HepG2 (cell line): Measurements from ENCODE around the gene CDKN3. TPM values are rescaled to one million over a fixed set of nuclear protein-coding genes. Genes with fewer than 3 reads are reported as not detected.

ENCODE experiments used
- CREM ChIP-seq, 2 experiments: sonication (generic) in 1 of 2; formaldehyde crosslinking in 1 of 2; IDR thresholded peaks; 2 replicates each; pipeline versions ENCODE4 v1.4.0 to v1.6.1; 2016 to 2020; ENCODE audit warnings: antibody characterized with exemption in 1 of 2, mild to moderate bottlenecking in 1 of 2, missing genetic modification reagents in 1 of 2
- KDM3A ChIP-seq: IDR thresholded peaks from 2 replicates; pipeline ENCODE4 v1.6.1; 2018; ENCODE audit warnings: low read depth, missing compliant biosample characterization
- KDM4B ChIP-seq: sonication (generic); formaldehyde crosslinking; IDR thresholded peaks from 2 replicates; pipeline ENCODE4 v1.4.0; 2020; ENCODE audit warnings: missing genetic modification reagents
- RAD21 ChIP-seq: fragments of 450-650 bp; formaldehyde crosslinking; IDR thresholded peaks from 2 replicates; pipeline ENCODE4 v1.5.0; 2020; ENCODE audit warnings: mild to moderate bottlenecking
- RXRB ChIP-seq: IDR thresholded peaks from 2 replicates; pipeline ENCODE4 v1.6.1; 2016; ENCODE audit warnings: borderline replicate concordance, missing genetic modification reagents, missing compliant biosample characterization
- SALL1 ChIP-seq: sonication (generic); formaldehyde crosslinking; IDR thresholded peaks from 2 replicates; pipeline ENCODE4 v1.8.0; 2022; ENCODE audit warnings: mild to moderate bottlenecking, missing genetic modification reagents
- SAP130 ChIP-seq: IDR thresholded peaks from 2 replicates; pipeline ENCODE4 v1.6.1; 2016; ENCODE audit warnings: low read depth
- SOX13 ChIP-seq, 3 experiments: fragments of 450-650 bp in 1 of 3; sonication (generic) in 1 of 3; formaldehyde crosslinking in 1 of 3; IDR thresholded peaks in 2 of 3; conservative IDR thresholded peaks in 1 of 3; 2 replicates each; pipeline versions ENCODE4 v1.5.0 to v1.6.1; 2016 to 2020; ENCODE audit warnings: antibody characterized with exemption in 1 of 3, mild to moderate bottlenecking in 1 of 3, missing compliant biosample characterization in 1 of 3, missing genetic modification reagents in 1 of 3, moderate library complexity in 1 of 3
- TCF7 ChIP-seq: sonication (generic); IDR thresholded peaks from 2 replicates; pipeline ENCODE4 v1.6.1; 2016; ENCODE audit warnings: antibody characterized with exemption, low read depth
- ZBTB3 ChIP-seq: sonication (generic); formaldehyde crosslinking; IDR thresholded peaks from 2 replicates; pipeline ENCODE4 v1.4.0; 2020; ENCODE audit warnings: low read depth, mild to moderate bottlenecking, moderate library complexity, missing genetic modification reagents, borderline replicate concordance
- ZBTB7B ChIP-seq: sonication (generic); formaldehyde crosslinking; IDR thresholded peaks from 2 replicates; pipeline ENCODE4 v1.4.0; 2020; ENCODE audit warnings: missing genetic modification reagents
- ZNF772 ChIP-seq: sonication (generic); formaldehyde crosslinking; IDR thresholded peaks from 2 replicates; pipeline ENCODE4 v1.5.0; 2020; ENCODE audit warnings: mild to moderate bottlenecking, missing genetic modification reagents
- polyA plus RNA-seq, 8 experiments: library from polyadenylated mRNA; depleted of rRNA in 3 of 8; stranded (reverse) in 7 of 8; unstranded in 1 of 8; fragments of >200 nt; fragmentation: Illumina TruSeq in 4 of 8; extraction: Trizol in 4 of 8; gene quantifications; 2 replicates each; pipeline versions ENCODE4 v1.2.1 to v1.2.3, GENCODE V29; 2011 to 2016; ENCODE audit warnings: low read depth in 4 of 8, missing spikeins in 1 of 8, mixed read lengths in 1 of 8; ENCODE audit not compliant: insufficient read depth in 1 of 8
- total RNA-seq, 5 experiments: library from RNA; depleted of rRNA; stranded (reverse); fragments of >200 nt; fragmentation: Illumina TruSeq; extraction: Trizol; gene quantifications; 2 replicates each; pipeline ENCODE4 v1.2.3, GENCODE V29; 2016; ENCODE audit warnings: low read depth in 1 of 5
- TF ChIP-seq, protein P1 (sequence below): sonication (generic); formaldehyde crosslinking; IDR thresholded peaks from 2 replicates; pipeline ENCODE4 v1.9.0; 2021; ENCODE audit warnings: mild to moderate bottlenecking, missing genetic modification reagents
- TF ChIP-seq, protein P2 (sequence below): sonication (generic); formaldehyde crosslinking; IDR thresholded peaks from 2 replicates; pipeline ENCODE4 v1.5.0; 2020; ENCODE audit warnings: mild to moderate bottlenecking, missing genetic modification reagents, moderate library complexity
- TF ChIP-seq, protein P3 (sequence below): IDR thresholded peaks from 2 replicates; pipeline ENCODE4 v1.6.1; 2016; ENCODE audit warnings: missing genetic modification reagents, missing compliant biosample characterization

Gene CDKN3
- total and polyA plus RNA-seq, 2 of the 13 experiments (the other 11 are each of a cell fraction or from before 2014, with no cell fraction given) = 63.0 to 88.9 TPM

DNA sequence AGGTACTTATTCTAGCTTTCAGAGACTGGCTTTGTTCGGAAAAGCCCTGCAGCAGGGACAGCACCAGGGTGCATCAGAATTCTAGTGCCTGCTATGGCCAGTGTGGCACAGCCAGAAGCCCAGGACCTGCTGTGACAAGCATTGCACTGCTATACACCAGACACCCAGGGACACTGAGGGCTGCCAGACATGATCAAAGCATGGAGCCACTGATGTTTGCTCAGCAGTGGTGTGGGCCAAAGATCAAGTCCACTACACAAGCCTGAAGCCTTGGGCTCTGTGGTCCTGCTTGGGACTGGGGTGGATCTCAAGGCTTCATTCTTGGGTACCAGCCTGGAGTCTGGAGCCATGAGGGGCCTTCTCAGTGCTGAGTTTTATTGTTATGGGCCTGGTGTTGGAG is 36.1 kb upstream of the CDKN3 start (continued):
- TF ChIP-seq, protein P1, sequence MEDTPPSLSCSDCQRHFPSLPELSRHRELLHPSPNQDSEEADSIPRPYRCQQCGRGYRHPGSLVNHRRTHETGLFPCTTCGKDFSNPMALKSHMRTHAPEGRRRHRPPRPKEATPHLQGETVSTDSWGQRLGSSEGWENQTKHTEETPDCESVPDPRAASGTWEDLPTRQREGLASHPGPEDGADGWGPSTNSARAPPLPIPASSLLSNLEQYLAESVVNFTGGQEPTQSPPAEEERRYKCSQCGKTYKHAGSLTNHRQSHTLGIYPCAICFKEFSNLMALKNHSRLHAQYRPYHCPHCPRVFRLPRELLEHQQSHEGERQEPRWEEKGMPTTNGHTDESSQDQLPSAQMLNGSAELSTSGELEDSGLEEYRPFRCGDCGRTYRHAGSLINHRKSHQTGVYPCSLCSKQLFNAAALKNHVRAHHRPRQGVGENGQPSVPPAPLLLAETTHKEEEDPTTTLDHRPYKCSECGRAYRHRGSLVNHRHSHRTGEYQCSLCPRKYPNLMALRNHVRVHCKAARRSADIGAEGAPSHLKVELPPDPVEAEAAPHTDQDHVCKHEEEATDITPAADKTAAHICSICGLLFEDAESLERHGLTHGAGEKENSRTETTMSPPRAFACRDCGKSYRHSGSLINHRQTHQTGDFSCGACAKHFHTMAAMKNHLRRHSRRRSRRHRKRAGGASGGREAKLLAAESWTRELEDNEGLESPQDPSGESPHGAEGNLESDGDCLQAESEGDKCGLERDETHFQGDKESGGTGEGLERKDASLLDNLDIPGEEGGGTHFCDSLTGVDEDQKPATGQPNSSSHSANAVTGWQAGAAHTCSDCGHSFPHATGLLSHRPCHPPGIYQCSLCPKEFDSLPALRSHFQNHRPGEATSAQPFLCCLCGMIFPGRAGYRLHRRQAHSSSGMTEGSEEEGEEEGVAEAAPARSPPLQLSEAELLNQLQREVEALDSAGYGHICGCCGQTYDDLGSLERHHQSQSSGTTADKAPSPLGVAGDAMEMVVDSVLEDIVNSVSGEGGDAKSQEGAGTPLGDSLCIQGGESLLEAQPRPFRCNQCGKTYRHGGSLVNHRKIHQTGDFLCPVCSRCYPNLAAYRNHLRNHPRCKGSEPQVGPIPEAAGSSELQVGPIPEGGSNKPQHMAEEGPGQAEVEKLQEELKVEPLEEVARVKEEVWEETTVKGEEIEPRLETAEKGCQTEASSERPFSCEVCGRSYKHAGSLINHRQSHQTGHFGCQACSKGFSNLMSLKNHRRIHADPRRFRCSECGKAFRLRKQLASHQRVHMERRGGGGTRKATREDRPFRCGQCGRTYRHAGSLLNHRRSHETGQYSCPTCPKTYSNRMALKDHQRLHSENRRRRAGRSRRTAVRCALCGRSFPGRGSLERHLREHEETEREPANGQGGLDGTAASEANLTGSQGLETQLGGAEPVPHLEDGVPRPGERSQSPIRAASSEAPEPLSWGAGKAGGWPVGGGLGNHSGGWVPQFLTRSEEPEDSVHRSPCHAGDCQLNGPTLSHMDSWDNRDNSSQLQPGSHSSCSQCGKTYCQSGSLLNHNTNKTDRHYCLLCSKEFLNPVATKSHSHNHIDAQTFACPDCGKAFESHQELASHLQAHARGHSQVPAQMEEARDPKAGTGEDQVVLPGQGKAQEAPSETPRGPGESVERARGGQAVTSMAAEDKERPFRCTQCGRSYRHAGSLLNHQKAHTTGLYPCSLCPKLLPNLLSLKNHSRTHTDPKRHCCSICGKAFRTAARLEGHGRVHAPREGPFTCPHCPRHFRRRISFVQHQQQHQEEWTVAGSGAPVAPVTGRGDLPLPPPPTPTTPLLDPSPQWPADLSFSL = peak; percentile 45; the same call in 1 of the 2 replicates
- TF ChIP-seq, protein P2, sequence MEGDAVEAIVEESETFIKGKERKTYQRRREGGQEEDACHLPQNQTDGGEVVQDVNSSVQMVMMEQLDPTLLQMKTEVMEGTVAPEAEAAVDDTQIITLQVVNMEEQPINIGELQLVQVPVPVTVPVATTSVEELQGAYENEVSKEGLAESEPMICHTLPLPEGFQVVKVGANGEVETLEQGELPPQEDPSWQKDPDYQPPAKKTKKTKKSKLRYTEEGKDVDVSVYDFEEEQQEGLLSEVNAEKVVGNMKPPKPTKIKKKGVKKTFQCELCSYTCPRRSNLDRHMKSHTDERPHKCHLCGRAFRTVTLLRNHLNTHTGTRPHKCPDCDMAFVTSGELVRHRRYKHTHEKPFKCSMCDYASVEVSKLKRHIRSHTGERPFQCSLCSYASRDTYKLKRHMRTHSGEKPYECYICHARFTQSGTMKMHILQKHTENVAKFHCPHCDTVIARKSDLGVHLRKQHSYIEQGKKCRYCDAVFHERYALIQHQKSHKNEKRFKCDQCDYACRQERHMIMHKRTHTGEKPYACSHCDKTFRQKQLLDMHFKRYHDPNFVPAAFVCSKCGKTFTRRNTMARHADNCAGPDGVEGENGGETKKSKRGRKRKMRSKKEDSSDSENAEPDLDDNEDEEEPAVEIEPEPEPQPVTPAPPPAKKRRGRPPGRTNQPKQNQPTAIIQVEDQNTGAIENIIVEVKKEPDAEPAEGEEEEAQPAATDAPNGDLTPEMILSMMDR = 0 out of 2 replicates have a peak, but pooled peaks have one; percentile 6
- TF ChIP-seq SALL1 (CRISPR knock-in tag) (peak; percentile 87), RAD21 (CRISPR knock-in tag) (peak; percentile 50; the same call in 1 of the 2 replicates), KDM3A (CRISPR knock-in tag) (no peak), ZNF772 (CRISPR knock-in tag) (peak; percentile 68; the same call in 1 of the 2 replicates), CREM (IDR thresholded peaks at IDR 0.05) (peak; percentile 49; the same call in 1 of the 2 replicates), CREM (CRISPR knock-in tag; IDR thresholded peaks at IDR 0.05) (no peak), ZBTB3 (peak; percentile 94; the same call in 1 of the 2 replicates), ZBTB7B (peak; percentile 58; the same call in 1 of the 2 replicates), SOX13 (IDR thresholded peaks at IDR 0.05) (no peak), SOX13 (CRISPR knock-in tag; conservative IDR thresholded peaks at IDR 0.05 in 1 of 2, IDR thresholded peaks at IDR 0.05 in 1 of 2) (peak in 1 of 2 experiments; percentile 78; a peak in 1 of 4 replicates), KDM4B (0 out of 2 replicates have a peak, but pooled peaks have one; percentile 21), RXRB (CRISPR knock-in tag) (peak; percentile 65; the same call in 1 of the 2 replicates), SAP130 (CRISPR knock-in tag) (peak; percentile 52; the same call in 1 of the 2 replicates), TCF7 (peak; percentile 76)
- TF ChIP-seq, protein P3, sequence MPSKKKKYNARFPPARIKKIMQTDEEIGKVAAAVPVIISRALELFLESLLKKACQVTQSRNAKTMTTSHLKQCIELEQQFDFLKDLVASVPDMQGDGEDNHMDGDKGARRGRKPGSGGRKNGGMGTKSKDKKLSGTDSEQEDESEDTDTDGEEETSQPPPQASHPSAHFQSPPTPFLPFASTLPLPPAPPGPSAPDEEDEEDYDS (CRISPR knock-in tag) = 0 out of 2 replicates have a peak, but pooled peaks have one; percentile 28
